ENCODE measurements around the gene NFAT5.
A peak's percentile ranks its signal among the peaks of the same experiment; 100 is the strongest.
"Not testable (repeated sequence)": the region's sequence is repeated elsewhere in the genome, so short reads cannot be mapped to it uniquely, and the experiment has no call there.

NFAT5 gene

GRCh38 chr16:69565671-69566239, at the start of gene NFAT5:
Gene NFAT5 (plus strand): TSS chr16:69565966. CDS start chr16:69566302, 336 bp downstream.
- peak; percentile 81 to 84 for DNase-seq (ENCODE audit: low read depth in 2 of 2)

DNA sequence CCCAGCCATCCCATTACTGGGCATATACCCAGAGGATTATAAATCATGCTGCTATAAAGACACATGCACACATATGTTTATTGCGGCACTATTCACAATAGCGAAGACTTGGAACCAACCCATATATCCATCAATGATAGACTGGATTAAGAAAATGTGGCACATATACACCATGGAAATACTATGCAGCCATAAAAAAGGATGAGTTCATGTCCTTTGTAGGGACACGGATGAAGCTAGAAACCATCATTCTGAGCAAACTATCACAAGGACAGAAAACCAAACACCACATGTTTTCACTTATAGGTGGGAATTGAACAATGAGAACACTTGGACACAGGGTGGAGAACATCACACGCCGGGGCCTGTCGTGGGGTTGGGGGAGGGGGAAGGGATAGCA, 47.9 kb upstream of the NFAT5 start:
- not testable (repeated sequence) for DNase-seq (ENCODE audit: low read depth in 2 of 2)

DNA sequence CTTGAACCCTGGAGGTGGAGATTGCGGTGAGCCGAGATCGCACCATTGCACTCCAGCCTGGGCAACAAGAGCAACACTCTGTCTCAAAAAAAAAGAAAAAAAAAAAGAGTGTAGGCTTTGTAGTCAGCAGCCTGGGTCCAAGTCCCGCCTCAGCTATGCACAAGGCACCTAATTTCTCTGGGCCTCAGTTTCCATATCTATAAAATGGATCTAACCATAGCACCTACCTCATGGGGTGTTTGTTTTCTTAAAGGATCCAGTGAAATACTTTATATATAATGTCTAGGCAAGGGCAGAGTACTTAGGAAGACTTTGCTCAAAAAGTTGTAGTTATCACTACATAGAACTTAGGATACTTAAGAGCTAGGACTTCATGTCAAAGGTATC, 45.4 kb upstream of the NFAT5 start:
- DNase-seq (ENCODE audit: low read depth in 2 of 2) = no peak

- peak; percentile 22 to 27 for DNase-seq (ENCODE audit: low read depth in 2 of 2)
Observed at GRCh38 chr16:69520800-69521602, 44.8 kb upstream of the NFAT5 start.

DNA sequence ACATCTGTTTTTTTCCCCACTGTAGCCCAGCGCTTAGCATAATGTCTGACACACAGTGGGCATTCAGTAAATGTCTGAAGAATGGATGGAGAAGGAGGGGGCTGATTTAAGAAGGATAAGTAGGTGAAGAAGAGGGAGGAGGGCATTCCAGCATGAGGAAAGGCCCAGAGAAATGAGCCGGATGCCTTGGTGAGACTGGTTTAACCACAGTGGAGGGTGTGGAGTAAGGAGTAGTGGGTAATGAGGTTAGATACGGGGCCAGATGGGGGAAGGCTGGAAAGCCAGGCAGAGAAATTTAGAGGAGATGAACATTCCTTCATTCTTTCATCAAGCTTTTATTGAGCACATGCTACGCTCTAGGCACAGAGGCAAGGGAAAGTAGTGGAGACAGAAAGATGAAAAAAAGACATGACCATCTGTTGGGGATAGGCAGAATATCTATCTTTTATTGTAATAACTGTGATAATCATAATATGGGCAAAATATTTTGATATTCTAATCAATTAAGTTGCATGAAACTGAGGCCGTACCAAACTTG, 43.7 kb upstream of the NFAT5 start:
- no peak for DNase-seq (ENCODE audit: low read depth in 2 of 2)

DNA sequence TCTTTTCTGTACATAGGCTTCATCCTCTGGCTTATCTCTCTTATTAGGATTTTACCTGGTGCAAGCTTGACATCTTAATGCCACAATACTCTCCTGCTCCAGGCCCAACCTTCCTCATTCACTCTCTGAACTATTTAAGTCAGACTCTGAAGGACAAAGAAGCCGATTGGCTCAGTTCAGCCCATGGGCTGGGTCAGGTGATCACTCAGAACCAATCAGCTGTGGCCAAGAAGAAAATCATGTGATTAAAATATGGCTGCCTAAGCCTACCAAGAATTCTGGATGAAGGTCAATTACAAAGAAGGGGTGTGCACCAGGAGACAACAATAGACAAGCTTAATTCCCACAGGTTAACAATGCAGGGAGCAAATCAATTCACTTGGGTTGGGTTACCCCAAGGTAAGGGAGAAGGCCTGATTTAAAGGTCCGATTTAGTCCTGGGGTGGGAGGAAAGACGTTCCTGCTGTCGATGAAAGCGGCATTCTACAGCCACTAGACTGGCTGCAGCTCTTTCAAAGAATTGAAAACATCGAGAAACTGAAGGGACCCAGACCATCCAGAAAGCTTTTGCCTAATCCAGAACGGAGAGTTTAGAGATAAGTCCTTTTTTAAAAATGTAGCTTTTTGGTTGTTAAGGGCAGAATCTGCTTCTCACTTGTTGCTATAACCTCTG, 42.9 kb upstream of the NFAT5 start:
- no peak for DNase-seq (ENCODE audit: low read depth in 2 of 2)

- DNase-seq (ENCODE audit: low read depth in 2 of 2) = no peak
Observed at GRCh38 chr16:69523566-69524305, 42.0 kb upstream of the NFAT5 start.

GRCh38 chr16:69526831-69527655, 38.7 kb upstream of the NFAT5 start:
- DNase-seq (ENCODE audit: low read depth in 2 of 2) = no peak

- no peak for DNase-seq (ENCODE audit: low read depth in 2 of 2)
Observed at GRCh38 chr16:69531988-69532387, 33.8 kb upstream of the NFAT5 start.

- no peak for DNase-seq (ENCODE audit: low read depth in 2 of 2)
Observed at GRCh38 chr16:69532641-69533455, 32.9 kb upstream of the NFAT5 start.

DNA sequence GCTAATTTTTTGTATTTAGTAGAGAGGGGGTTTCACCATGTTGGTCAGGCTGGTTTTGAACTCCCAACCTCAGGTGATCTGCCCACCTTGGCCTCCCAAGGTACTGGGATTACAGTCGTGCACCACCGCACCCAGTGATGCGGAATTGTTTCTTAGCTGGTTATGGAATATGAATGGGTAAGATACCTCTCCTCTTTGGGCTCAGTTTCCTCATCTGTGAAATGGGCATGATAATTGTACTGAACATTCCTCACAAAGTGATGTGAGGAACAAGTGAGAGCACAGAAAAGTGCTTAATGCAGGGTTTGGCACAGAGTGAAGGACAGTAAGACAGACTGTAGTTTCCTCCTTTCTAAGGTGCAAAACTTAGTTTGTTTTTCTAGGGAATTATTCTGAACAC, 31.0 kb upstream of the NFAT5 start:
- DNase-seq (ENCODE audit: low read depth in 2 of 2) = no peak

DNA sequence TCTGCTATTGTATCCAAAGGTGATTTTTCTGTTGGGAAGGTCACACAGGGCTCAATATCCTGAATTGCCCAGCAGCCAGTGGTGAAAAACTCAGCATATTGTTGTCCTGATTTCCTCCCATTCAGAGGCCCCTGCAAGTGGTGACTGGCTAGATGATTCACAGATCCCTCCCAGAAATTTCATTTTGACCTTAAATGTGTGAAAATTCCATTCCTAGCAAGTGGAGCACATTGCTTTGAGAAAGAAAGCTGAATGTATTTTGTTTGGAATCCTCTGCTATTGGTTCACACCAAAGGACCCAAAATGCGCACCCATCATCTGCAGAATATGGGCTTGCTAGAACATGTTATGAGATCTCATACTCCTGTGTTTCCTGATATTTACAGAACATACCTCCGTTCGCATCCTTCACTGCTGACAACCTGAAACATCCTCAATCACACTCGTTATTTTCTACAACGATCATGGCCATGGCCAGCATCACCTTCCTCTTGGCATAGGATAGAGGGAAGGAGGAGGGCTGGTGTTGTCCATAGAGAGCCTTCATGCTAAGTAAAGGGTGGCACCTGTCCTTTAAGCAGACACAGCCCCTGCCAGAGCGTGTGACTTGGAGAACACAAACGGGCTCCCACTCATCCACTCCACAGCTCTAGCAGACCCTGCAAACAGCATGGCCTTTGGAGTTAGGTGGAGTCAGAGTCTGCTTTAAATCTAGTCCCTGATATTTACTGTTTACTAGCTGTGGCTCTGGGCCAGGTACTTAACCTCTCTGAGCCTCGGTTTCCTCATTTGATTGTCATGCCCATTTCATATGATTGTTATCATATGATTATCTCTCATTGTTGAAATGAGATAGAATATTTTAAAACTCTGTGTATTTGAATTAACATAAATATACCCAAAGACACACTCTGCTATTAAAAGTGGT, 30.4 kb upstream of the NFAT5 start:
- DNase-seq (ENCODE audit: low read depth in 2 of 2) = no peak

GRCh38 chr16:69537706-69538080, 28.1 kb upstream of the NFAT5 start:
- no peak for DNase-seq (ENCODE audit: low read depth in 2 of 2)

GRCh38 chr16:69538808-69539207, 27.0 kb upstream of the NFAT5 start:
- DNase-seq (ENCODE audit: low read depth in 2 of 2) = no peak

DNA sequence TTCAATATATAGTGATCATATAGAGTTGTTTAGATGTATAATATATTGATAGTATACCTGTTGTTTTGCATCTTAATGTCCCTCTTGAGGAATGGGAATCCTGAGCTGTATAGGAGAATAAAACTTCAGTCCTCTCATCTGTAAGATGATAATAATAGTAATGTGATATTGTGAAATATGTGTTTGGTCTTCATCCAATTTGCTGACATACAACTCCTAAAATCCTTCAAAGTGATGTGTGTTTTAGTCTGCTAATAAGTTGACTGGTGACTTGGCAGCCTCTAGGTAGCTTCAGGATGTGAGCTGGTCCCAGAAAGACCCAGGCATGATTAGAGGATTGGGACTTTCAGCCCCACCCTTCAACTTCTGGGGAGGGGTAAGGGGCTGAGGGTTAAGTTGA, 22.8 kb upstream of the NFAT5 start:
- no peak for DNase-seq (ENCODE audit: low read depth in 2 of 2)

DNA sequence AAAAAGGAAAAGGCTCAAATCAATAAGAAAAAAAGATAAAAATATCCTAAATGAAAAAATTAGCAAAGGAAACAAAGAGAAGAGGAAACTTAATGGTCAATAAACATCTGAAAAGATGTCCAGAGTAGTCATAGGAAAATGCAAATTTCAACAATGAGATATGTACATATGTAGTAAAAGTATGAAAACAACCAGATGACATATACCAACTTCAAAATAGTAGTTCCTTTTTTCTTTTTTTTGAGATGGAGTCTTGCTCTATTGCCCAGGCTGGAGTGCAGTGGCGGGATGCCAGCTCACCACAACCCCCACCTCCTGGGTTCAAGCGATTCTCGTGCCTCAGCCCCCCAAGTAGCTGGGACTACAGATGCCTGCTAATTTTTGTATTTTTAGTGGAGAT, 21.7 kb upstream of the NFAT5 start:
- no peak for DNase-seq (ENCODE audit: low read depth in 2 of 2)

GRCh38 chr16:69546663-69547062, 19.1 kb upstream of the NFAT5 start:
- not testable (repeated sequence) for DNase-seq (ENCODE audit: low read depth in 2 of 2)

GRCh38 chr16:69553332-69553731, 12.4 kb upstream of the NFAT5 start:
- no peak for DNase-seq (ENCODE audit: low read depth in 2 of 2)

- DNase-seq (ENCODE audit: low read depth in 2 of 2) = no peak
Observed at GRCh38 chr16:69554495-69554894, 11.3 kb upstream of the NFAT5 start.
